B cell (primary cell): ENCODE results near the gene TTLL11.

Experiments
- CTCF ChIP-seq: fragments of 200-600 bp; IDR thresholded peaks from one replicate; pipeline ENCODE4 v1.8.0; 2022; ENCODE audit warnings: antibody characterized with exemption, mild to moderate bottlenecking
- EZH2 ChIP-seq: IDR thresholded peaks from 2 replicates; pipeline ENCODE4 v1.6.1; 2012; ENCODE audit warnings: borderline replicate concordance, low read depth, mild to moderate bottlenecking, moderate library complexity, low read length; ENCODE audit not compliant: insufficient read depth, poor library complexity, severe bottlenecking

GRCh38 chr9:121817476-121817875, 275.6 kb downstream of the TTLL11 start:
- TF ChIP-seq CTCF (no peak), EZH2 (no peak)
